ENCODE data around the gene ZNHIT2.
"Not testable (repeated sequence)": the region's sequence is repeated elsewhere in the genome, so short reads cannot be mapped to it uniquely, and the experiment has no call there.

Gene ZNHIT2

DNA sequence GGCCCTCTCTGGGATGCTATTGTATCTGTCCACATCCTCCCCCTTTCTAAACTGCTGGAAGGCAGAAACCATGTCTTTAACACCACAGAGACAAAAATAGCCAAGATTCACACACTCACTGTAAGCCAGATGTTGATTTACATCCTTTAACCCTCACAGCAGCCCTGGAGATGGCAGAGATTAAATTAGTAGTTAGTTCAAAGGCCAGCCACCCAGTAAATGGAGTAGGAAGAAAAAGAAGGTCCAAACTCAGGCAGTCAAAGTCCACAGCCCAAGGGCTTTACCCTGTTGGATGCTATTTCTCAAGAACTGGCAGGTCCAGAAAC lies 2.1 kb upstream of the ZNHIT2 start:
- H3K4me1 ChIP-seq (ENCODE audit: insufficient read depth, low read length) = peaks cover 66% of the 10 kb centered on the region
- H3K79me2 ChIP-seq (ENCODE audit: insufficient read depth, low read length) = peaks cover 69% of the 10 kb centered on the region
- ATAC-seq (ENCODE audit: insufficient read depth, low read depth) (no peak), DNase-seq (no peak)
- H3K9me3 ChIP-seq (ENCODE audit: insufficient read depth, low read length, severe bottlenecking) = no peaks in the 10 kb centered on the region
- H3K27ac ChIP-seq (ENCODE audit: low read length) = no peak overlapping the region
- no peak overlapping the region for H3K4me2 ChIP-seq (ENCODE audit: insufficient read depth, low read length)
- peak overlapping the region; percentile 6; the same call in 1 of the 2 replicates for H3K9ac ChIP-seq (ENCODE audit: low read depth, low read length)
- no peak overlapping the region for H3K4me3 ChIP-seq (ENCODE audit: low read depth in 1 of 2, low read length in 2 of 2)
- no peak for TF ChIP-seq EZH2 (IDR thresholded peaks at IDR 0.05; ENCODE audit: borderline replicate concordance, low read depth, low read length, severe bottlenecking)
- TF ChIP-seq, protein P1, sequence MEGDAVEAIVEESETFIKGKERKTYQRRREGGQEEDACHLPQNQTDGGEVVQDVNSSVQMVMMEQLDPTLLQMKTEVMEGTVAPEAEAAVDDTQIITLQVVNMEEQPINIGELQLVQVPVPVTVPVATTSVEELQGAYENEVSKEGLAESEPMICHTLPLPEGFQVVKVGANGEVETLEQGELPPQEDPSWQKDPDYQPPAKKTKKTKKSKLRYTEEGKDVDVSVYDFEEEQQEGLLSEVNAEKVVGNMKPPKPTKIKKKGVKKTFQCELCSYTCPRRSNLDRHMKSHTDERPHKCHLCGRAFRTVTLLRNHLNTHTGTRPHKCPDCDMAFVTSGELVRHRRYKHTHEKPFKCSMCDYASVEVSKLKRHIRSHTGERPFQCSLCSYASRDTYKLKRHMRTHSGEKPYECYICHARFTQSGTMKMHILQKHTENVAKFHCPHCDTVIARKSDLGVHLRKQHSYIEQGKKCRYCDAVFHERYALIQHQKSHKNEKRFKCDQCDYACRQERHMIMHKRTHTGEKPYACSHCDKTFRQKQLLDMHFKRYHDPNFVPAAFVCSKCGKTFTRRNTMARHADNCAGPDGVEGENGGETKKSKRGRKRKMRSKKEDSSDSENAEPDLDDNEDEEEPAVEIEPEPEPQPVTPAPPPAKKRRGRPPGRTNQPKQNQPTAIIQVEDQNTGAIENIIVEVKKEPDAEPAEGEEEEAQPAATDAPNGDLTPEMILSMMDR (IDR thresholded peaks at IDR 0.05; ENCODE audit: borderline replicate concordance, extremely low read depth, low read length, poor library complexity, severe bottlenecking) = no peak
- no peak overlapping the region for H2AFZ ChIP-seq (ENCODE audit: low read depth, low read length)
- peaks cover 62% of the 10 kb centered on the region for H3K36me3 ChIP-seq (ENCODE audit: insufficient read depth, low read length)
- no peaks in the 10 kb centered on the region for H3K27me3 ChIP-seq (ENCODE audit: insufficient read depth, low read length, poor library complexity)
- peaks cover 24% of the 10 kb centered on the region; the same call in 1 of the 2 replicates for H4K20me1 ChIP-seq (ENCODE audit: insufficient read depth, low read length)

DNA sequence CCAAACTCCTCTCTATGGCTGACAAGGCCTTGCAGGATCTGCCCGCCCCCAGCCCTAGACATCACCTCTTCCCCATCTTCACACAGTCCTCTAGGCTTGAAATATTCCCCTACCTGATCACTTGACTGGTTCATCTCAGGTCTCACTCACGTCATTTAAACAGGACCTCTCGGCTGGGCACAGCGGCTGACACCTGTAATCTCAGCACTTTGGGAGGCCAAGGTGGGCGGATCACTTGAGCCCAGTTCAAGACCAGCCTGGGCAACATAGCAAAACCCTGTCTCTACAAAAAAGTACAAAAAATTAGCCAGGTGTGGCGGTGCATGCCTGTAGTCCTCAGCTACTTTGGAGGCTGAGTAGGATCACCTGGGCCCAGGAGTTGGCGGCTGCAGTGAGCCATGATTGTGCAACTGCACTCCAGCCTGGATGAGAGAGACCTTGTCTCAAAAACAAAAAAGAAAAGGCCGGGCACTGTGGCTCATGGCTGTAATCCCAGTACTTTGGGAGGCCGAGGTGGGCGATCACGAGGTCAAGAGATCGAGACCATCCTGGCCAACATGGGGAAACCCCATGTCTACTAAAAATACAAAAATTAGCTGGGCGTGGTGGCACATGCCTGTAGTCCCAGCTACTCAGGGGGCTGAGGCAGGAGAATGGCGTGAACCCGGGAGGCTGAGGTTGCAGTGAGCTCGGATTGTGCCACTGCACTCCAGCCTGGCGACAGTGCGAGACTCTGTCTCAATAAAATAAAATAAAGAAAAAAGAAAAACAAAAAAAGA lies 1.6 kb upstream of the ZNHIT2 start:
- H3K4me2 ChIP-seq (ENCODE audit: insufficient read depth, low read length); ATAC-seq (ENCODE audit: insufficient read depth, low read depth); H3K9me3 ChIP-seq (ENCODE audit: insufficient read depth, low read length, severe bottlenecking); H3K4me3 ChIP-seq (ENCODE audit: low read depth in 1 of 2, low read length in 2 of 2); H2AFZ ChIP-seq (ENCODE audit: low read depth, low read length); H3K27me3 ChIP-seq (ENCODE audit: insufficient read depth, low read length, poor library complexity); H3K9ac ChIP-seq (ENCODE audit: low read depth, low read length); H3K27ac ChIP-seq (ENCODE audit: low read length); DNase-seq: not testable (repeated sequence)
- Histone ChIP-seq H3K36me3 (ENCODE audit: insufficient read depth, low read length) (peaks cover 56% of the 10 kb centered on the region), H3K4me1 (ENCODE audit: insufficient read depth, low read length) (peaks cover 67% of the 10 kb centered on the region), H4K20me1 (ENCODE audit: insufficient read depth, low read length) (peaks cover 24% of the 10 kb centered on the region; the same call in 1 of the 2 replicates), H3K79me2 (ENCODE audit: insufficient read depth, low read length) (peaks cover 65% of the 10 kb centered on the region)

DNA sequence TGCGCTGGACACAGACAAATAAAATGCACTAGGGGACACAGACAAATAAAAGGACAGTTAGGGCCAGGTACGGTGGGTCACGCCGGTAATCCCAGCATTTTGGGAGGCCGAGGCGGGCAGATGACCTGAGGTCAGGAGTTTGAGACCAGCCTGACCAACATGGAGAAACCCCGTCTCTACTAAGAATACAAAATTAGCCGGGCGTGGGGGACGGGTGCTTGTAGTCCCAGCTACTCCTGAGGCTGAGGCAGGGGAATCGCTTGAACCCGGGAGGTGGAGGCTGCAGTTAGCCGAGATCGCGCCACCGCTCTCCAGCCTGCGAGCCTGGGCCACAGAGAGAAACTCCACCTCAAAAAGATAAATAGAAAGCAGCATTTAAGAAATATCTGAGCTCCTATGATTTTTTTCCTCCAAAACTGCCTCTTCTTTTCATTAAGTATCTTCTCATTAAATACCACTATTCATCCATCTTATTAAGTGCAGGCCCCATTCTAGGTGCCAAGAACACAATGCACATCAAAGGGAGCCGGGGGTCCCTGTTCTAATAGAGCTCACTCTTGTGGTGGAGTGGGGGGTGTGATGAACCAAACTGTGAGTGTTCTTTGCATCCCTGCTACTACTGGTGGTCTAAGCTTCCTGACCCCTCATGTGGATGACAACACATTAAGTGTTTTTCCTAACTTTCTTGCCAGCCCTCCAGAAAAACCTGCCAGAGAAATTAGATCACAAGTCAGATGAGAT lies 766 bp upstream of the ZNHIT2 start:
- peak overlapping the region in 1 of 2 experiments; percentile 11; a peak in 1 of 4 replicates for H3K4me3 ChIP-seq (ENCODE audit: low read depth in 1 of 2, low read length in 2 of 2)
- DNase-seq = no peak
- TF ChIP-seq, protein P1 (IDR thresholded peaks at IDR 0.05; ENCODE audit: borderline replicate concordance, extremely low read depth, low read length, poor library complexity, severe bottlenecking) = no peak
- no peak for TF ChIP-seq EZH2 (IDR thresholded peaks at IDR 0.05; ENCODE audit: borderline replicate concordance, low read depth, low read length, severe bottlenecking)
- peak overlapping the region; percentile 43; the same call in 1 of the 2 replicates for H3K4me2 ChIP-seq (ENCODE audit: insufficient read depth, low read length)
- no peaks in the 10 kb centered on the region for H3K9me3 ChIP-seq (ENCODE audit: insufficient read depth, low read length, severe bottlenecking)
- H3K79me2 ChIP-seq (ENCODE audit: insufficient read depth, low read length) = peaks cover 67% of the 10 kb centered on the region
- H3K36me3 ChIP-seq (ENCODE audit: insufficient read depth, low read length) = peaks cover 55% of the 10 kb centered on the region
- H3K4me1 ChIP-seq (ENCODE audit: insufficient read depth, low read length) = peaks cover 67% of the 10 kb centered on the region
- peak overlapping the region; percentile 27 for H3K9ac ChIP-seq (ENCODE audit: low read depth, low read length)
- H3K27ac ChIP-seq (ENCODE audit: low read length) = no peak overlapping the region
- no peak for ATAC-seq (ENCODE audit: insufficient read depth, low read depth)
- no peak overlapping the region for H2AFZ ChIP-seq (ENCODE audit: low read depth, low read length)
- H3K27me3 ChIP-seq (ENCODE audit: insufficient read depth, low read length, poor library complexity) = no peaks in the 10 kb centered on the region
- H4K20me1 ChIP-seq (ENCODE audit: insufficient read depth, low read length) = peaks cover 24% of the 10 kb centered on the region; the same call in 1 of the 2 replicates

Data from DND-41 (cell line).